H1 (cell line): ENCODE results near the gene CEP126. TPM values are rescaled to one million over a fixed set of nuclear protein-coding genes. Genes with fewer than 3 reads are reported as not detected.

Source experiments
- BCL11A ChIP-seq, 2 experiments: IDR thresholded peaks; one replicate each; pipeline ENCODE4 v1.6.1; 2011; ENCODE audit warnings: low read depth in 2 of 2, low read length in 2 of 2, mild to moderate bottlenecking in 2 of 2
- HDAC2 ChIP-seq, 2 experiments: fragments of 300-600 bp in 1 of 2; sonication (generic) in 1 of 2; IDR thresholded peaks; 2 replicates each; pipeline ENCODE4 v1.6.1; 2011 to 2012; ENCODE audit warnings: low read depth in 2 of 2, low read length in 2 of 2, mild to moderate bottlenecking in 2 of 2, moderate library complexity in 2 of 2, borderline replicate concordance in 1 of 2, inconsistent platforms in 1 of 2
- POLR2A ChIP-seq, 2 experiments: IDR thresholded peaks; 1 replicate in 1 of 2; 2 replicates in 1 of 2; pipeline ENCODE4 v1.6.1; 2011; ENCODE audit warnings: low read depth in 2 of 2, low read length in 2 of 2, mild to moderate bottlenecking in 2 of 2; ENCODE audit errors: control extremely low read depth in 1 of 2
- ZNF274 ChIP-seq: IDR thresholded peaks from 2 replicates; pipeline ENCODE4 v1.7.0; 2012; ENCODE audit warnings: low read length, borderline replicate concordance; ENCODE audit errors: extremely low read depth
- polyA plus RNA-seq, 7 experiments: library from polyadenylated mRNA; depleted of rRNA in 3 of 7; stranded (reverse) in 5 of 7; unstranded in 2 of 7; fragments of >200 nt in 5 of 7; fragments of 200-250 nt in 2 of 7; gene quantifications; 1 replicate in 5 of 7; 2 replicates in 1 of 7; 4 replicates in 1 of 7; pipeline versions ENCODE4 v1.2.1 to v1.2.3, GENCODE V29; 2011 to 2013; ENCODE audit warnings: missing spikeins in 2 of 7, mixed read lengths in 2 of 7
- total RNA-seq: library from RNA; stranded (reverse); fragmentation: NEBNext Ultra II Directional; extraction: Animal tissue kit (Norgen Biotek cat#: 25700); gene quantifications from 2 replicates; pipeline ENCODE4 v1.2.1, GENCODE V29; 2021

Gene CEP126
- total and polyA plus RNA-seq, 2 of the 8 experiments (the other 6 are each of a cell fraction or from before 2014, with no cell fraction given): 0.76 to 1.9 TPM

DNA sequence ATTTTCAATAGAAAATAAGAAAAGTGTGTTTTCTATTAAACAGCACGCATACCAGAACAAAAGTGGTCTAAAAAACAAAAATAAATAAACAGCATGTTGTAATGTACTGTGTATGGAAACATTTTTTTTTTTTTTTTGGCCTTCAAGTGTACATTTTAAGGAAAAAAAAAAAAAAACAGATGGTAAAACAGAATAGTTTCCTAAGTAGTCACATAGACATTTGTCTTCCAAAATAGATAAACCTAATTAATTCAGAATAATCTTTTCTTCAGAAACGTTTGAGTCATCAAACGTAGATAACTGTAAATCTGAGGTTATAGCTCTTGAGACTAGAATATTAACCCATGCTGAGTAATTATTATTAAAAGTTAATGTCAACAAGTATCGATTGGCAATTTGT is 132.0 kb downstream of the CEP126 start (continued):
- TF ChIP-seq BCL11A (IDR thresholded peaks at IDR 0.05; ENCODE audit: low read depth in 2 of 2, low read length in 2 of 2) (no peak), ZNF274 (no peak), POLR2A (IDR thresholded peaks at IDR 0.05; ENCODE audit: control extremely low read depth in 1 of 2, low read depth in 2 of 2, low read length in 2 of 2) (no peak), HDAC2 (IDR thresholded peaks at IDR 0.05; ENCODE audit: borderline replicate concordance in 1 of 2, low read depth in 2 of 2, low read length in 2 of 2) (no peak)
